Caco-2 (cell line): ENCODE data around the gene MRPL40. TPM values are rescaled to one million over a fixed set of nuclear protein-coding genes. Genes with fewer than 3 reads are reported as not detected.

Experiments used
- BruUV-seq: library from RNA; stranded (reverse); fragments of 400-500 nt; replicated peaks from 2 replicates; lab custom pipeline; 2021; lab: Mats Ljungman, UMichigan
- CTCF ChIA-PET: fragments of 300-600 bp; sonication (Branson Sonifier 250); formaldehyde crosslinking; loops from one replicate; lab custom pipeline; 2022; ENCODE audit warnings: antibody characterized with exemption; lab: Charles Lee
- POLR2A ChIA-PET: fragments of 300-600 bp; sonication (Branson Sonifier 250); formaldehyde crosslinking; loops from one replicate; lab custom pipeline; 2022; ENCODE audit warnings: antibody characterized with exemption; lab: Charles Lee
- DNase-seq, 2 experiments: peaks; one replicate each; pipeline versions ENCODE4 v3.0.0 to v3.0.0-alpha.2; 2020 to 2022
- H3K27me3 ChIP-seq: replicated peaks from 2 replicates; pipeline ENCODE4 v1.6.0; 2011; ENCODE audit warnings: low read length; ENCODE audit not compliant: control insufficient read depth, insufficient read depth
- H3K36me3 ChIP-seq: 2 replicates; pipeline ENCODE4 v1.5.1; 2011; ENCODE audit warnings: low read length; ENCODE audit not compliant: control insufficient read depth, insufficient read depth
- H3K4me1 ChIP-seq: fragments of 250-450 bp; sonication (Bioruptor Pico); 2 replicates; pipeline ENCODE4 v1.5.1; 2020; ENCODE audit warnings: mild to moderate bottlenecking
- H3K4me3 ChIP-seq: 2 replicates; pipeline ENCODE4 v1.5.1; 2011; ENCODE audit warnings: low read depth, mild to moderate bottlenecking, control low read depth, low read length
- H3K9me3 ChIP-seq: fragments of 250-450 bp; sonication (Bioruptor Pico); 2 replicates; pipeline ENCODE4 v1.5.1; 2020; ENCODE audit warnings: mild to moderate bottlenecking, moderate library complexity
- H3K27ac Mint-ChIP-seq: one replicate; pipeline ENCODE4 v1.8.0; 2022; ENCODE audit warnings: mixed read lengths; ENCODE audit not compliant: unreplicated experiment
- H3K27me3 Mint-ChIP-seq: one replicate; pipeline ENCODE4 v1.8.0; 2022; ENCODE audit warnings: mixed read lengths; ENCODE audit not compliant: insufficient read depth, unreplicated experiment
- H3K36me3 Mint-ChIP-seq: one replicate; pipeline ENCODE4 v1.8.0; 2022; ENCODE audit warnings: mild to moderate bottlenecking, mixed read lengths; ENCODE audit not compliant: insufficient read depth, unreplicated experiment
- H3K4me1 Mint-ChIP-seq: one replicate; pipeline ENCODE4 v1.8.0; 2022; ENCODE audit warnings: low read depth, mixed read lengths; ENCODE audit not compliant: unreplicated experiment
- H3K4me3 Mint-ChIP-seq: one replicate; pipeline ENCODE4 v1.8.0; 2022; ENCODE audit warnings: mild to moderate bottlenecking, moderate library complexity, mixed read lengths; ENCODE audit not compliant: unreplicated experiment
- H3K9me3 Mint-ChIP-seq: one replicate; pipeline ENCODE4 v1.8.0; 2022; ENCODE audit warnings: mixed read lengths; ENCODE audit not compliant: unreplicated experiment
- intact Hi-C: fragments of 100-400 bp; cut with micrococcal nuclease; formaldehyde crosslinking; loops from one replicate; pipeline ENCODE4 v1.10.0; 2022; ENCODE audit not compliant: unreplicated experiment
- total RNA-seq: library from RNA; stranded (reverse); gene quantifications from 2 replicates; pipeline ENCODE4 v1.2.3, GENCODE V29; 2022
- TF ChIP-seq, protein P1 (sequence below), 2 experiments: fragments of 200-600 bp in 1 of 2; IDR thresholded peaks; 1 replicate in 1 of 2; 2 replicates in 1 of 2; pipeline versions ENCODE4 v1.5.1 to v1.8.0; 2011 to 2022; ENCODE audit warnings: antibody characterized with exemption in 1 of 2, control low read depth in 1 of 2, inconsistent platforms in 1 of 2, low read depth in 1 of 2, low read length in 1 of 2, mild to moderate bottlenecking in 1 of 2, moderate library complexity in 1 of 2; ENCODE audit not compliant: insufficient read depth in 1 of 2, severe bottlenecking in 1 of 2, unreplicated experiment in 1 of 2

Gene MRPL40
- total RNA-seq, 1 experiment from 2014 or later = 42.7 TPM

GRCh38 chr22:19455033-19455432 is 22.7 kb downstream of the MRPL40 start:
- POLR2A ChIA-PET = no interaction called here
- intact Hi-C loops = no loop called here
- Histone ChIP-seq H3K36me3 (no peaks in the 10 kb centered on the region; the same call in 1 of the 2 replicates), H3K4me3 (no peak overlapping the region), H3K4me1 (no peaks in the 10 kb centered on the region), H3K9me3 (no peaks in the 10 kb centered on the region), H3K27me3 (no peaks in the 10 kb centered on the region)
- H3K27me3 Mint-ChIP-seq = no peaks in the 10 kb centered on the region
- H3K9me3 Mint-ChIP-seq = no peaks in the 10 kb centered on the region
- no peaks in the 10 kb centered on the region for H3K4me1 Mint-ChIP-seq
- DNase-seq = no peak
- TF ChIP-seq, protein P1, sequence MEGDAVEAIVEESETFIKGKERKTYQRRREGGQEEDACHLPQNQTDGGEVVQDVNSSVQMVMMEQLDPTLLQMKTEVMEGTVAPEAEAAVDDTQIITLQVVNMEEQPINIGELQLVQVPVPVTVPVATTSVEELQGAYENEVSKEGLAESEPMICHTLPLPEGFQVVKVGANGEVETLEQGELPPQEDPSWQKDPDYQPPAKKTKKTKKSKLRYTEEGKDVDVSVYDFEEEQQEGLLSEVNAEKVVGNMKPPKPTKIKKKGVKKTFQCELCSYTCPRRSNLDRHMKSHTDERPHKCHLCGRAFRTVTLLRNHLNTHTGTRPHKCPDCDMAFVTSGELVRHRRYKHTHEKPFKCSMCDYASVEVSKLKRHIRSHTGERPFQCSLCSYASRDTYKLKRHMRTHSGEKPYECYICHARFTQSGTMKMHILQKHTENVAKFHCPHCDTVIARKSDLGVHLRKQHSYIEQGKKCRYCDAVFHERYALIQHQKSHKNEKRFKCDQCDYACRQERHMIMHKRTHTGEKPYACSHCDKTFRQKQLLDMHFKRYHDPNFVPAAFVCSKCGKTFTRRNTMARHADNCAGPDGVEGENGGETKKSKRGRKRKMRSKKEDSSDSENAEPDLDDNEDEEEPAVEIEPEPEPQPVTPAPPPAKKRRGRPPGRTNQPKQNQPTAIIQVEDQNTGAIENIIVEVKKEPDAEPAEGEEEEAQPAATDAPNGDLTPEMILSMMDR (IDR thresholded peaks at IDR 0.05; ENCODE audit: insufficient read depth in 1 of 2, low read depth in 1 of 2, low read length in 1 of 2, severe bottlenecking in 1 of 2, unreplicated experiment in 1 of 2) = no peak
- no TSS peak for BruUV-seq
- no peak overlapping the region for H3K4me3 Mint-ChIP-seq
- CTCF ChIA-PET = no interaction called here
- peaks cover 58% of the 10 kb centered on the region for H3K36me3 Mint-ChIP-seq
- H3K27ac Mint-ChIP-seq = no peak overlapping the region

DNA sequence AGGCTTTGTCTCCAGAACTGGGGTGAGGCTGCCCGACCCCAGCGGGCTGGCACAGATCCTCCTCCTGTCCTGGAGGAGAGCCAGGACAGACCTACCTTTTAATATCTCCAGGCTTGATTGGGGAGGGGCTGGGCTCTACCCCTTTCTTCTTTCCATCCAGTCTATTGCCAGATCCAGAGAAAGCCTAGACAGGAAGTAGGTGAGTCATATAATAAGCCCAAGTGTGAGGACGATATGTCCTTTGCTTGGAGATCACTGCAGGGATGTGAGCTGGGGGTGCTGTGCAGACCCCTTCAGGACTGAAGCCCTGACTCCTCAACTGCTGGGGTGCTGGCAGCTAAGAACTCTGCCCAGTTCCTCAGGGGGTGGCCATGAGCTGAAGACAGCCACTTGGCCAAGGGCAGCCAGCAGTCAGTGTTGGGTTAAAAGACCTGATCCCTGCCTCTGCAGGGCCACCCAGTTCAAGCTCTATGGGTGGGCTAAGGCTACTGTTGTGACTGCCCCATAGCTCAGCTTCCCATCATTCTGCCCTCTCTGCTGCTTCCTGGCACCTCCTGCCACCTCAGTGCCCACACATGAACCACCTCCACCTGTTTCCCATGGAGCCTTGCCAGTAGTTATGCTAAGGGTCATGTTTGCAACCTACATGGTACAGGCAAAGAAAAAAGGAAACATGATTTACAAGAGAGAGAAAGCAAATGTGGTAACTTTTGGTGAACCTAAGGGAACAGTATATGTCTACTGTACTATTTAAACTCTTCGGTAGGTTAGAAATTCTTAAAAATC is 23.4 kb downstream of the MRPL40 start:
- Histone ChIP-seq H3K4me3 (no peak overlapping the region), H3K4me1 (no peaks in the 10 kb centered on the region), H3K27me3 (no peaks in the 10 kb centered on the region), H3K36me3 (no peaks in the 10 kb centered on the region; the same call in 1 of the 2 replicates), H3K9me3 (no peaks in the 10 kb centered on the region)
- Mint-ChIP-seq H3K4me3 (no peak overlapping the region), H3K36me3 (peaks cover 62% of the 10 kb centered on the region), H3K27ac (no peak overlapping the region), H3K4me1 (no peaks in the 10 kb centered on the region), H3K27me3 (no peaks in the 10 kb centered on the region), H3K9me3 (no peaks in the 10 kb centered on the region)
- ChIA-PET POLR2A (no interaction called here), CTCF (no interaction called here)
- TF ChIP-seq, protein P1 (IDR thresholded peaks at IDR 0.05; ENCODE audit: insufficient read depth in 1 of 2, low read depth in 1 of 2, low read length in 1 of 2, severe bottlenecking in 1 of 2, unreplicated experiment in 1 of 2) = no peak
- intact Hi-C loops = no loop called here
- BruUV-seq = no TSS peak
- DNase-seq = no peak

GRCh38 chr22:19456541-19456940 is 24.2 kb downstream of the MRPL40 start:
- CTCF ChIA-PET = no interaction called here
- POLR2A ChIA-PET = no interaction called here
- H3K9me3 Mint-ChIP-seq = no peaks in the 10 kb centered on the region

More at GRCh38 chr22:19456541-19456940, 24.2 kb downstream of the MRPL40 start:
- Histone ChIP-seq H3K4me1 (no peaks in the 10 kb centered on the region), H3K9me3 (no peaks in the 10 kb centered on the region), H3K36me3 (no peaks in the 10 kb centered on the region; the same call in 1 of the 2 replicates), H3K4me3 (no peak overlapping the region), H3K27me3 (no peaks in the 10 kb centered on the region)
- no peaks in the 10 kb centered on the region for H3K4me1 Mint-ChIP-seq
- intact Hi-C loops = no loop called here
- TF ChIP-seq, protein P1 (IDR thresholded peaks at IDR 0.05; ENCODE audit: insufficient read depth in 1 of 2, low read depth in 1 of 2, low read length in 1 of 2, severe bottlenecking in 1 of 2, unreplicated experiment in 1 of 2) = no peak
- H3K27me3 Mint-ChIP-seq = no peaks in the 10 kb centered on the region
- H3K4me3 Mint-ChIP-seq = no peak overlapping the region
- H3K36me3 Mint-ChIP-seq = peaks cover 70% of the 10 kb centered on the region
- no peak overlapping the region for H3K27ac Mint-ChIP-seq
- DNase-seq = no peak
- no TSS peak for BruUV-seq
